Uterus (tissue), 2 donors: ENCODE data around the gene DUSP22.

Source experiments
- POLR2A ChIP-seq, 2 donors: fragments of 450-650 bp; IDR thresholded peaks; one replicate each; pipeline ENCODE4 v1.6.1; 2016; ENCODE audit warnings: antibody characterized with exemption in 2 of 2, mild to moderate bottlenecking in 1 of 2, moderate library complexity in 1 of 2
- TF ChIP-seq, protein P1 (sequence below), 4 experiments: fragments of 200-600 bp in 2 of 4; fragments of 450-650 bp in 2 of 4; sonication (generic) in 2 of 4; IDR thresholded peaks; one replicate each; pipeline ENCODE4 v1.5.1; 2016 to 2019; ENCODE audit warnings: antibody characterized with exemption in 4 of 4, mild to moderate bottlenecking in 2 of 4, moderate library complexity in 1 of 4

DNA sequence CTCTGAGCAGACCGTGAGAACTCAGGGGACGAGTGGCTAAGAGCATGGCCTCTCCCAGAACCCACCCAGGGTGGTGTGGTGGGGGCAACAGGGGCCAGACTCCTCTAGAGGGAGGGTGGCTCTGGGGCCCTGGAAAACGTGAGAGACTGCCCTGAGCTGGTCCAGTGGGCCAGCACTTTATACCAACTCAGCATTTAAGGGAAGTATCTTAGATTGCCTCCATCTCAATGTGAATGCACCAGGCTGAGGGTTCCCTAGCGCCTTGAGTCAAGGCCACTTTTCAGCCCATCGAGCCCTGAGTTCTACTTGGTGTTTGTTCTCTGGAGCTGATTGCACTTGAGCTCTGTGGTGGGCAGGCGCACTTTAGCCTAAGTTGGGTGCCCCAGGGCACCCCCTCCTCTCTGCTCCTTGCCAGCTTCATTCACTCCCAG, 57.2 kb downstream of the DUSP22 start:
- no peak for TF ChIP-seq POLR2A (IDR thresholded peaks at IDR 0.05)
- TF ChIP-seq, protein P1, sequence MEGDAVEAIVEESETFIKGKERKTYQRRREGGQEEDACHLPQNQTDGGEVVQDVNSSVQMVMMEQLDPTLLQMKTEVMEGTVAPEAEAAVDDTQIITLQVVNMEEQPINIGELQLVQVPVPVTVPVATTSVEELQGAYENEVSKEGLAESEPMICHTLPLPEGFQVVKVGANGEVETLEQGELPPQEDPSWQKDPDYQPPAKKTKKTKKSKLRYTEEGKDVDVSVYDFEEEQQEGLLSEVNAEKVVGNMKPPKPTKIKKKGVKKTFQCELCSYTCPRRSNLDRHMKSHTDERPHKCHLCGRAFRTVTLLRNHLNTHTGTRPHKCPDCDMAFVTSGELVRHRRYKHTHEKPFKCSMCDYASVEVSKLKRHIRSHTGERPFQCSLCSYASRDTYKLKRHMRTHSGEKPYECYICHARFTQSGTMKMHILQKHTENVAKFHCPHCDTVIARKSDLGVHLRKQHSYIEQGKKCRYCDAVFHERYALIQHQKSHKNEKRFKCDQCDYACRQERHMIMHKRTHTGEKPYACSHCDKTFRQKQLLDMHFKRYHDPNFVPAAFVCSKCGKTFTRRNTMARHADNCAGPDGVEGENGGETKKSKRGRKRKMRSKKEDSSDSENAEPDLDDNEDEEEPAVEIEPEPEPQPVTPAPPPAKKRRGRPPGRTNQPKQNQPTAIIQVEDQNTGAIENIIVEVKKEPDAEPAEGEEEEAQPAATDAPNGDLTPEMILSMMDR (IDR thresholded peaks at IDR 0.05), result no peak
